Astrocyte of the spinal cord (primary cell): ENCODE measurements around the gene LHX5.

ENCODE experiments used
- DNase-seq: peaks from one replicate; pipeline ENCODE4 v3.0.0; 2011; ENCODE audit warnings: low read depth, low spot score
- H3K4me3 ChIP-seq: 2 replicates; pipeline ENCODE4 v1.5.1; 2011; ENCODE audit warnings: low read depth, mild to moderate bottlenecking, low read length, moderate library complexity
- CTCF ChIP-seq: IDR thresholded peaks from 2 replicates; pipeline ENCODE4 v1.5.1; 2012; ENCODE audit warnings: low read depth, mild to moderate bottlenecking, low read length, inconsistent platforms
- in situ Hi-C: cut with HindIII; loops from 2 replicates; pipeline ENCODE4 v1.10.0; 2017; ENCODE audit warnings: low sequenced_read_pairs

The LHX5 gene

GRCh38 chr12:113466454-113467141 lies 5.1 kb downstream of the LHX5 start:
- H3K4me3 ChIP-seq: no peak overlapping the region
- DNase-seq: no peak
- no peak for TF ChIP-seq CTCF
- in situ Hi-C loops: no loop called here

GRCh38 chr12:113465808-113466453 lies 5.7 kb downstream of the LHX5 start:
- no peak for TF ChIP-seq CTCF
- DNase-seq: no peak
- in situ Hi-C loops: no loop called here
- H3K4me3 ChIP-seq: no peak overlapping the region

- no peak for TF ChIP-seq CTCF
- no peak for DNase-seq
- H3K4me3 ChIP-seq: no peak overlapping the region
- in situ Hi-C loops: no loop called here
Observed at GRCh38 chr12:113464852-113465719, 6.6 kb downstream of the LHX5 start.

GRCh38 chr12:113464452-113464775 lies 7.3 kb downstream of the LHX5 start:
- TF ChIP-seq CTCF: no peak
- in situ Hi-C loops: no loop called here
- no peak overlapping the region for H3K4me3 ChIP-seq
- DNase-seq: no peak

GRCh38 chr12:113463746-113464451 lies 7.8 kb downstream of the LHX5 start:
- H3K4me3 ChIP-seq: no peak overlapping the region
- DNase-seq: no peak
- in situ Hi-C loops: no loop called here
- no peak for TF ChIP-seq CTCF

- DNase-seq: no peak
- TF ChIP-seq CTCF: no peak
- no peak overlapping the region for H3K4me3 ChIP-seq
- in situ Hi-C loops: no loop called here
Observed at GRCh38 chr12:113462998-113463745, 8.5 kb downstream of the LHX5 start.
